ENCODE results near the gene DGKG. TPM values are rescaled to one million over a fixed set of nuclear protein-coding genes. Genes with fewer than 3 reads are reported as not detected.

Gene DGKG
- total RNA-seq, 5 donors from 2014 or later (not counting 1 experiment from before 2014, with no cell fraction given) = 0.03 to 0.10 TPM; not detected in 3

- POLR2A ChIA-PET = no interaction called here
- CTCF ChIA-PET = no interaction called here
- Mint-ChIP-seq H3K4me1 (peaks cover 9 to 16% (median 12%) of the 10 kb centered on the region in 3 donors), H3K9me3 (no peaks in the 10 kb centered on the region), H3K4me3 (peak overlapping the region in 1 of 3 donors; percentile 37), H3K36me3 (no peaks in the 10 kb centered on the region), H3K27me3 (peaks cover 2 to 3% of the 10 kb centered on the region in 2 donors), H3K27ac (no peak overlapping the region)
- DNase-seq (no peak), ATAC-seq (replicated peaks in 1 of 4) (no peak)
- Histone ChIP-seq H3K4me3 (ENCODE audit: control insufficient read depth in 1 of 2, extremely low read depth in 1 of 2, low read length in 1 of 2) (no peak overlapping the region), H3K27ac (ENCODE audit: low read length) (no peak overlapping the region), H3K27me3 (replicated peaks in 1 of 2; ENCODE audit: control insufficient read depth in 2 of 2, extremely low read depth in 1 of 2, insufficient read depth in 2 of 2, low read length in 1 of 2) (no peaks in the 10 kb centered on the region), H3K36me3 (ENCODE audit: control insufficient read depth in 2 of 2, extremely low read depth in 1 of 2, insufficient read depth in 1 of 2, low read length in 1 of 2) (no peaks in the 10 kb centered on the region), H3K4me1 (ENCODE audit: control insufficient read depth in 1 of 2, extremely low read depth in 1 of 2, insufficient read depth in 2 of 2, low read length in 2 of 2) (peaks cover 2 to 5% of the 10 kb centered on the region in 2 experiments), H3K9me3 (no peaks in the 10 kb centered on the region)
- WGBS (ENCODE audit: insufficient coverage) = 100% methylated on average over 3 of the region's 6 CpGs
Observed at GRCh38 chr3:186236357-186237020, 125.5 kb downstream of the DGKG start.

GRCh38 chr3:186235554-186235953 lies 126.5 kb downstream of the DGKG start:
- peaks cover 9 to 16% (median 12%) of the 10 kb centered on the region in 3 donors for H3K4me1 Mint-ChIP-seq
- Histone ChIP-seq H3K4me3 (ENCODE audit: control insufficient read depth in 1 of 2, extremely low read depth in 1 of 2, low read length in 1 of 2) (no peak overlapping the region), H3K27me3 (replicated peaks in 1 of 2; ENCODE audit: control insufficient read depth in 2 of 2, extremely low read depth in 1 of 2, insufficient read depth in 2 of 2, low read length in 1 of 2) (peaks cover 0 to 2% of the 10 kb centered on the region in 2 experiments), H3K9me3 (no peaks in the 10 kb centered on the region), H3K27ac (ENCODE audit: low read length) (no peak overlapping the region), H3K4me1 (ENCODE audit: control insufficient read depth in 1 of 2, extremely low read depth in 1 of 2, insufficient read depth in 2 of 2, low read length in 2 of 2) (peaks cover 2 to 5% of the 10 kb centered on the region in 2 experiments), H3K36me3 (ENCODE audit: control insufficient read depth in 2 of 2, extremely low read depth in 1 of 2, insufficient read depth in 1 of 2, low read length in 1 of 2) (no peaks in the 10 kb centered on the region)
- ChIA-PET CTCF (no interaction called here), POLR2A (no interaction called here)
- H3K27me3 Mint-ChIP-seq = peaks cover 4 to 7% of the 10 kb centered on the region in 2 donors
- no CpG with 5 or more reads among the region's 5 CpGs for WGBS (ENCODE audit: insufficient coverage)
- H3K4me3 Mint-ChIP-seq = peak overlapping the region in 1 of 3 donors; percentile 37
- ATAC-seq (replicated peaks in 1 of 4) (peak in 3 of 4 experiments; percentile 31 to 66 (median 57)), DNase-seq (peak in 1 of 35 experiments; percentile 11)
- H3K36me3 Mint-ChIP-seq = no peaks in the 10 kb centered on the region
- H3K9me3 Mint-ChIP-seq = no peaks in the 10 kb centered on the region
- H3K27ac Mint-ChIP-seq = peak overlapping the region in 1 of 2 donors; percentile 35

- Mint-ChIP-seq H3K4me3 (no peak overlapping the region), H3K36me3 (no peaks in the 10 kb centered on the region), H3K9me3 (no peaks in the 10 kb centered on the region), H3K4me1 (peaks cover 9 to 16% (median 12%) of the 10 kb centered on the region in 3 donors), H3K27me3 (peaks cover 7% of the 10 kb centered on the region in 2 donors), H3K27ac (no peak overlapping the region)
- POLR2A ChIA-PET = no interaction called here
- 96% methylated on average over 3 of the region's 5 CpGs for WGBS (ENCODE audit: insufficient coverage)
- Histone ChIP-seq H3K4me1 (ENCODE audit: control insufficient read depth in 1 of 2, extremely low read depth in 1 of 2, insufficient read depth in 2 of 2, low read length in 2 of 2) (peaks cover 2 to 5% of the 10 kb centered on the region in 2 experiments), H3K27me3 (replicated peaks in 1 of 2; ENCODE audit: control insufficient read depth in 2 of 2, extremely low read depth in 1 of 2, insufficient read depth in 2 of 2, low read length in 1 of 2) (peaks cover 0 to 5% of the 10 kb centered on the region in 2 experiments), H3K27ac (ENCODE audit: low read length) (no peak overlapping the region), H3K9me3 (no peaks in the 10 kb centered on the region), H3K4me3 (ENCODE audit: control insufficient read depth in 1 of 2, extremely low read depth in 1 of 2, low read length in 1 of 2) (no peak overlapping the region), H3K36me3 (ENCODE audit: control insufficient read depth in 2 of 2, extremely low read depth in 1 of 2, insufficient read depth in 1 of 2, low read length in 1 of 2) (no peaks in the 10 kb centered on the region)
- no peak for ATAC-seq (replicated peaks in 1 of 4)
- DNase-seq = no peak
- CTCF ChIA-PET = no interaction called here
Observed at GRCh38 chr3:186234152-186234551, 127.9 kb downstream of the DGKG start.

GRCh38 chr3:186226482-186226881 lies 135.6 kb downstream of the DGKG start:
- Mint-ChIP-seq H3K9me3 (no peaks in the 10 kb centered on the region), H3K36me3 (no peaks in the 10 kb centered on the region), H3K4me3 (no peak overlapping the region), H3K27me3 (peaks cover 15 to 31% of the 10 kb centered on the region in 2 donors), H3K4me1 (no peaks in the 10 kb centered on the region), H3K27ac (no peak overlapping the region)
- Histone ChIP-seq H3K27me3 (replicated peaks in 1 of 2; ENCODE audit: control insufficient read depth in 2 of 2, extremely low read depth in 1 of 2, insufficient read depth in 2 of 2, low read length in 1 of 2) (peaks cover 0 to 10% of the 10 kb centered on the region in 2 experiments), H3K4me1 (ENCODE audit: control insufficient read depth in 1 of 2, extremely low read depth in 1 of 2, insufficient read depth in 2 of 2, low read length in 2 of 2) (no peaks in the 10 kb centered on the region), H3K4me3 (ENCODE audit: control insufficient read depth in 1 of 2, extremely low read depth in 1 of 2, low read length in 1 of 2) (no peak overlapping the region), H3K9me3 (no peaks in the 10 kb centered on the region), H3K27ac (ENCODE audit: low read length) (no peak overlapping the region), H3K36me3 (ENCODE audit: control insufficient read depth in 2 of 2, extremely low read depth in 1 of 2, insufficient read depth in 1 of 2, low read length in 1 of 2) (no peaks in the 10 kb centered on the region)
- no peak for DNase-seq
- no peak for ATAC-seq (replicated peaks in 1 of 4)
- POLR2A ChIA-PET = no interaction called here
- no CpG with 5 or more reads among the region's 2 CpGs for WGBS (ENCODE audit: insufficient coverage)
- CTCF ChIA-PET = interaction anchor here in 1 of 2 donors (0.6 kb wide), 1 partner anchor 244 kb away, joined by 3 read pairs; no protein-coding TSS in a partner anchor

- no peaks in the 10 kb centered on the region for H3K9me3 Mint-ChIP-seq
- 58% methylated on average over 2 of the region's 6 CpGs for WGBS (ENCODE audit: insufficient coverage)
- Histone ChIP-seq H3K4me3 (ENCODE audit: control insufficient read depth in 1 of 2, extremely low read depth in 1 of 2, low read length in 1 of 2) (no peak overlapping the region), H3K4me1 (ENCODE audit: control insufficient read depth in 1 of 2, extremely low read depth in 1 of 2, insufficient read depth in 2 of 2, low read length in 2 of 2) (no peaks in the 10 kb centered on the region), H3K27ac (ENCODE audit: low read length) (no peak overlapping the region), H3K27me3 (replicated peaks in 1 of 2; ENCODE audit: control insufficient read depth in 2 of 2, extremely low read depth in 1 of 2, insufficient read depth in 2 of 2, low read length in 1 of 2) (peaks cover 0 to 8% of the 10 kb centered on the region in 2 experiments), H3K36me3 (ENCODE audit: control insufficient read depth in 2 of 2, extremely low read depth in 1 of 2, insufficient read depth in 1 of 2, low read length in 1 of 2) (no peaks in the 10 kb centered on the region), H3K9me3 (no peaks in the 10 kb centered on the region)
- ChIA-PET CTCF (no interaction called here), POLR2A (no interaction called here)
- DNase-seq = no peak
- H3K4me3 Mint-ChIP-seq = no peak overlapping the region
- H3K27me3 Mint-ChIP-seq = peaks cover 10 to 29% of the 10 kb centered on the region in 2 donors
- no peak overlapping the region for H3K27ac Mint-ChIP-seq
- no peaks in the 10 kb centered on the region for H3K4me1 Mint-ChIP-seq
- H3K36me3 Mint-ChIP-seq = no peaks in the 10 kb centered on the region
- no peak for ATAC-seq (replicated peaks in 1 of 4)
Observed at GRCh38 chr3:186225603-186226002, 136.4 kb downstream of the DGKG start.

- Mint-ChIP-seq H3K9me3 (no peaks in the 10 kb centered on the region), H3K27me3 (peaks cover 13 to 26% of the 10 kb centered on the region in 2 donors), H3K27ac (no peak overlapping the region), H3K36me3 (no peaks in the 10 kb centered on the region), H3K4me3 (no peak overlapping the region), H3K4me1 (no peaks in the 10 kb centered on the region)
- peaks cover 0 to 5% of the 10 kb centered on the region in 2 experiments for H3K27me3 ChIP-seq (replicated peaks in 1 of 2; ENCODE audit: control insufficient read depth in 2 of 2, extremely low read depth in 1 of 2, insufficient read depth in 2 of 2, low read length in 1 of 2)
- H3K4me3 ChIP-seq (ENCODE audit: control insufficient read depth in 1 of 2, extremely low read depth in 1 of 2, low read length in 1 of 2) = no peak overlapping the region
- ChIA-PET POLR2A (no interaction called here), CTCF (no interaction called here)
- DNase-seq (no peak), ATAC-seq (replicated peaks in 1 of 4) (no peak)
- H3K4me1 ChIP-seq (ENCODE audit: control insufficient read depth in 1 of 2, extremely low read depth in 1 of 2, insufficient read depth in 2 of 2, low read length in 2 of 2) = no peaks in the 10 kb centered on the region
- no peaks in the 10 kb centered on the region for H3K9me3 ChIP-seq
- H3K36me3 ChIP-seq (ENCODE audit: control insufficient read depth in 2 of 2, extremely low read depth in 1 of 2, insufficient read depth in 1 of 2, low read length in 1 of 2) = no peaks in the 10 kb centered on the region
- no peak overlapping the region for H3K27ac ChIP-seq (ENCODE audit: low read length)
- 76% methylated on average over 5 of the region's 7 CpGs for WGBS (ENCODE audit: insufficient coverage)
Observed at GRCh38 chr3:186224041-186224610, 137.9 kb downstream of the DGKG start.

All from T-cell (primary cell).